GM18909 (cell line): ENCODE data around the gene PRTN3.
A peak's percentile ranks its signal among the peaks of the same experiment; 100 is the strongest.

Source experiments
- ATAC-seq: cut with Tn5 transposase; IDR thresholded peaks from one replicate; pipeline ENCODE4 v1.9.1; 2021; ENCODE audit warnings: mild to moderate bottlenecking; ENCODE audit not compliant: unreplicated experiment, poor library complexity

Gene PRTN3

GRCh38 chr19:861141-861755, 20.4 kb downstream of the PRTN3 start:
- no peak for ATAC-seq

GRCh38 chr19:861756-862580, 21.2 kb downstream of the PRTN3 start:
- no peak for ATAC-seq

GRCh38 chr19:862581-863314, 21.9 kb downstream of the PRTN3 start:
- peak; percentile 42 for ATAC-seq

GRCh38 chr19:863315-863620, 22.5 kb downstream of the PRTN3 start:
- ATAC-seq = no peak

- ATAC-seq = no peak
Observed at GRCh38 chr19:866769-867300, 26.0 kb downstream of the PRTN3 start.

GRCh38 chr19:867301-867793, 26.5 kb downstream of the PRTN3 start:
- no peak for ATAC-seq

GRCh38 chr19:867855-868457, 27.2 kb downstream of the PRTN3 start:
- ATAC-seq = no peak

GRCh38 chr19:868458-869244, 27.9 kb downstream of the PRTN3 start:
- no peak for ATAC-seq

GRCh38 chr19:869245-870177, 28.7 kb downstream of the PRTN3 start:
- ATAC-seq = no peak

GRCh38 chr19:870314-870713, 29.5 kb downstream of the PRTN3 start:
- ATAC-seq = no peak

GRCh38 chr19:870963-871401, 30.2 kb downstream of the PRTN3 start:
- ATAC-seq = no peak

- no peak for ATAC-seq
Observed at GRCh38 chr19:871446-872265, 30.9 kb downstream of the PRTN3 start.

- no peak for ATAC-seq
Observed at GRCh38 chr19:872266-872951, 31.6 kb downstream of the PRTN3 start.

- ATAC-seq = no peak
Observed at GRCh38 chr19:873084-873483, 32.3 kb downstream of the PRTN3 start.

- ATAC-seq = no peak
Observed at GRCh38 chr19:873561-874041, 32.8 kb downstream of the PRTN3 start.

GRCh38 chr19:875265-875879, 34.6 kb downstream of the PRTN3 start:
- ATAC-seq = no peak

- no peak for ATAC-seq
Observed at GRCh38 chr19:876089-876488, 35.3 kb downstream of the PRTN3 start.
